Activated CD8-positive, alpha-beta memory T cell treated with anti-CD3 and anti-CD28 coated beads, Interleukin-2, amount 50 U/mL, for 24 hours (primary cell): ENCODE data around the gene ATG3.
"Not testable (repeated sequence)": the region's sequence is repeated elsewhere in the genome, so short reads cannot be mapped to it uniquely, and the experiment has no call there.

ENCODE experiments used
- DNase-seq: peaks from one replicate; pipeline ENCODE4 v3.0.0-alpha.2; 2020; ENCODE audit errors: extremely low read depth

Gene ATG3

DNA sequence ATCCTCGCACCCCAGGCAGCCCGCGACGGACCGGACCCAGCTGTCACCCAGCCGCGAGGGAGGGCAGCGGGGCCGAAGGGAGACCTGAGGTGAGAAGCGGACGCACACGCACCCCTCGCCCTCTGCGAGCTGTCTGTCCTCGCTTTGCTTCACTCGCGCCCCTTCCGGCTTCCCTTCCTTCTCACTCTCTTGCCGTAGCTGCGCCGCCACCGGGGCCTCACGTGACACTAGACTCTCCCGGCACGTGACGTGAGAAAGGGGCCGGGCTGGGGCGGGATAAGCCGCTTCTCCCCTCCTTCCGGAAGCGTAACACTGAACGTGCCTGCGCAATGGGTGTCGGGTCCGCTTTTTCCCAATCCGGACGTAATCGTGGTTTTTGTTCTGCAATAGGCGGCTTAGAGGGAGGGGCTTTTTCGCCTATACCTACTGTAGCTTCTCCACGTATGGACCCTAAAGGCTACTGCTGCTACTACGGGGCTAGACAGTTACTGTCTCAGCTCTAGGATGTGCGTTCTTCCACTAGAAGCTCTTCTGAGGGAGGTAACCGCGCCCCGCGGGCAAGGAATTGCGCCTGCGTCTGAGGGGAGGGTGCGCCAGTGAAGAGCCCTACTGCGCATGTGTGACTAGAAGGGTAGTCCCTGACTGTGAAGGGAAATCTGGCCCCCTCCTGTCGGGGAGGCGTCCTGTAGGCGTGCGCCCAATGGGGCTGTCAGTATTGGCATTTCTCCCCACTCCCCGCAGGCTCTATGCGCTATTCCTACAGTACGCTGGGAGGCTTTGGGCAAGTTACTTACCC is at the start of gene ATG3, which contains the start of gene SLC35A5:
TSS of gene ATG3 (minus strand) at position 229 of the 796 bp plus-strand sequence. CDS start 434 bp downstream, outside the sequence.
TSS of gene SLC35A5 (plus strand) at position 312 of the 796 bp plus-strand sequence. CDS start 1,359 bp downstream, outside the sequence.
- DNase-seq = peak; percentile 96

DNA sequence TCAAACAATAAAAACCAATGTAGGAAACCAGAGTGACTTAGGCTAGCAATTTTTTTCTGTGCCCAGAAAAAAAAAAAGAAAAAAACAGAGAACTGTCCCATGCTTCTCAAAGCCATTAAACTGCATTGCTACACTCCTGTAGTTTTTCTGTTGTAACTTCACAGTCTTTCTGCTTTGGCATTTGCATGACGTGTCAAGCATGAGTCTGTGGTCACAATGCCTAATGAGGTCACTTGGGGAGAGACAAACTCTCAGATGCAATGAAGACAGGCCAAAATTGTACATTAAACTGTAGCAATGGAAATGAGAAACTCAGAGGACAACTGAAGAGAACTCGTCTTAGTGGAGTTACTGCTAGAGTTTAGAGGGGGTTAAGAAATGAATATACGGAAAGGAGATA is 48.4 kb upstream of the ATG3 start:
- DNase-seq = no peak

DNA sequence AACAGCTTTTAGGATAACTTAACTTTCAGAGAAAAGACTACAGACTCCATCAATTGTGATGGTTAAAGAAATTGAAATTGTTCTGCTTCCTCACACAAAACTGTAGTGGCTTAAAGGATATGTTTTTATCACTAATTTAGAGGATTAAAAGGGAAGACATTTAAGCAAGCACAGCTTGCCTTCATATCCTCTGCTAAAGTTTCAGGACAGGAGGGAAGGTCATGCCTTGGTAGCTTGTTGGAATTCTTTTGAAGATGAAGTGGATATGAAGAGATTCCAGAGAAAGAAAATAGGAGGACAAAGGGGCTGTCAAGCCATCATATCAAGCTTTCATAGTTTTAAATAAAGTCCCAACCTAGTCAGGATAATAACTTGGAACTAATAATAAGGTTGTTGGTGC is 46.1 kb upstream of the ATG3 start:
- DNase-seq = no peak

DNA sequence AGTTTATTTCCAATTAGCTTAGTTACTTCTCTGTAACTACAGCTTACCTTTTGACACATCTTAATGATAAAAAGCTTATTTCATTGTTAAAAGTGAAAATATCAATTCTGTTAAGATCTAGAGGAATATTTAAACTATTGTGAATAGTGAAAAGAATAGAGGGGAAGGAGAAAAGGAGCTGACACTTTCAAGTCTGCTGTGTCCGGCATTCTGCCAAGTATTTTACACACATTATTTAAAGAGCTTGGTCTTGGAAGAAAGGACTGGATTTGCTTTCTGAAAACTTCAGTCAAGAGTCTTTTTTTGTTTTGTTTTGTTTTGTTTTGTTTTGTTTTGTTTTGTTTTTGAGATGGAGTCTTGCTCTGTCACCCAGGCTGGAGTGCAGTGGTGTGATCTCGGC is 44.3 kb upstream of the ATG3 start:
- no peak for DNase-seq

DNA sequence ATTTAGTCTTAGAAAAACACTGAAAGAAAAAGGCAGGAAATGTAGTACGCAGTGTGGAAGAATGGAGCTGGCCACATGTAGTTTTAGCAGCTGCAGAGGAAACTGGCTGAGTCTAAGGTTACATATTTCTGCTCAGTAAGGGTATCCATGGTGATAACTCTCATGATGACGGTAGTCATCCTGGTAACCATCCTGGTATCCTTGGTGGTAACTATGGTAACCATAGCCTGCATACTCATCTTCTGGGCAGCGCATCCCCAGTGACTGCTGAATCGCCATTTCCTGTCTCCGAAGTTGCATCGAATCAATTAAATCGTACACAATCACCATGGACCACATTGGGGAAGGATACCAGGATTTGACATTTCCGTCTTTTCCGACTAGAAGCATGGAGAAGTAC is 43.5 kb upstream of the ATG3 start:
- DNase-seq = no peak

DNA sequence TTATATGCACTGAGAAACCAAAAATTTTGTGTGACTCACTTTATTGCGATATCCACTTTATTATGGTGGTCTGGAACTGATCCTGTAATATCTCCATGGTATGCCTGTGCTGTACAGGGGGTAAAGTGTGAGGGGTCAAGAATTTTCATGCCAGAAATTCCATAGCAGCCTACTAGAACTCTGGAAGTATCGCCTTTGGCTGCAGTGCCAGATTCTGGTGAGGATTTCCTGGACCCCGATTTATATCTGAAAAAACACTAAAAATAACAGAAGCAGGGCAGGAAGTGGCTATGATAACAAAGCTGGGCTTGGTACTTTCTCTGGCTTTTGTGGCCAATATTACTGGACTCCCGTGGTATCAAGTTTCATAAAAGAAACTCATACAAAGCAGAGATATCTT is 42.8 kb upstream of the ATG3 start:
- no peak for DNase-seq

GRCh38 chr3:112602217-112602838 is 40.6 kb upstream of the ATG3 start:
- no peak for DNase-seq

DNA sequence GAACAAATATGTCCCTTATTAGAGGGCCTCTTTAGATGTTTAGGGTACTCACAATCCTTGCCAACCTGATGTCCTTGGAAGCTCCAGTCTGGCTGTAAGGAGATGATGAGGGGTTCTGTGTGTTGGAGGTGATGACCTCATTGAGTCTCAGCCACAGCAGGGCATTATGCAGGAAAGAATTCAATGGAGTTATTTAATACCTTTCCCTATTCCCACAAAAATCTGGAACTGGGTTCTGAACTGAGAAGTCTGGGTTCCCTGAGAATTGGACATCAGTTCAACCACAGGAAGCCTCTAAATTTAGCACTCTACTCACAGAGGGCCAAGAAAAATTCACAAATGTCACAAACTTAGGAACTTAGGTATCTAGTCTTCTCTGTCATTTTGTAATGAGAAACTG is 37.0 kb upstream of the ATG3 start:
- DNase-seq = no peak

GRCh38 chr3:112597945-112598344 is 36.2 kb upstream of the ATG3 start:
- no peak for DNase-seq

- no peak for DNase-seq
Observed at GRCh38 chr3:112594856-112595255, 33.1 kb upstream of the ATG3 start.

DNA sequence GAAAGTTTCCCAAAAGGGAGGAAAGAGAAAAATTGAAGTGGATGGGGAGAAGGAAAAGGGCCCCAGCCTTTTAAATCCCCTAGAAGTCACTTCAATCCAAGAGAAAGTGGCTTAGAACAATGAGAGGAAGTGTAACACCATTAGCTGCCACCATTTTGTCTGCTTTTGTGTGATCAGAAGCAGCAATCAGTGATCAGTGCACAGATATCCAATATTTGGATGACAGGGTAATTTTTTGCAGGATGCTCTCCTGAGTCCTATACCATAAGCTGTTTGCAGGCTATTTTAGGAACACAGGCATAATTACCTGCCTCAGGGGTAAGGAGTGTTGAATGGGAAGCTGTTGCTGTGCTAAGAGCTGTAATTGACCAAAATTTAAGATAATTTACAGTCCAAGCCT is 31.5 kb upstream of the ATG3 start:
- DNase-seq = no peak

- DNase-seq = no peak
Observed at GRCh38 chr3:112587336-112587735, 25.6 kb upstream of the ATG3 start.

DNA sequence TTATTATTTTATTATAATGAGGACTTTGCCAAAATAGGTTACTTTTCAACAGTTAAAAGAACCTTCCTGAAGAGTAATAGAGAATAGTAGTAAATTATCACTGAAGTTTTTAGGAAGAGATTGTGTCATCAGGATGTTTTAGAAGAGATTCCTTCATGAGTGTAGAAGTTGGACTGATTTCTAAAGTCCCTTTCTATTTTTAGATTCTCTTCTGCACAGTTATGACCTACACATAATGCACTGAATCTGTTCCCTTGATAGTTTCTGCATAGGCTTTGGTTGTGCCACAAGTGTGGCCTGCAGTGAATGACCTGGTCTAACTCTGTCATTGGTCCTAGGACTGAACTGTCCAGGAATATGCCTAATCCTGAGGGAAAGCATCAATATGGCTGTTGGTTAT is 24.0 kb upstream of the ATG3 start:
- no peak for DNase-seq

DNA sequence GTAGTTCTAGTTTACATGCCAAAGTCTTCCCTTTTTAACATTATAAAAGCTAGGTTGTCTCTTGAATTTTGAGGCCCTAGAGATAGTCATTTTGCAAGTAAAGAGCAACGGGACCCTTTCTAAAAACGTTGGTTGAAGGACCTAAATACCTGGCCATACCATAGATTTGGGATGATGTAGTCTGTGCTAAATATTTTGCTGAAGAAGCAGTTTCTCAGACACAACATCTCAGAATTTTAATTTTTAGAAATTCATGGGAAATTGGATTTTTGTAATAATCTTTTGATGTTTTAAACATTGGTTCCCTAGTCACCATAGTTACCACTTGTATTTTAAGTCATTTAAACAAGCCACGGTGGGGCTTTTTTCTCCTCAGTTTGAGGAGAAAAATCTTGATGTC is 21.3 kb upstream of the ATG3 start:
- no peak for DNase-seq

GRCh38 chr3:112582244-112582874 is 20.6 kb upstream of the ATG3 start:
- DNase-seq = no peak

DNA sequence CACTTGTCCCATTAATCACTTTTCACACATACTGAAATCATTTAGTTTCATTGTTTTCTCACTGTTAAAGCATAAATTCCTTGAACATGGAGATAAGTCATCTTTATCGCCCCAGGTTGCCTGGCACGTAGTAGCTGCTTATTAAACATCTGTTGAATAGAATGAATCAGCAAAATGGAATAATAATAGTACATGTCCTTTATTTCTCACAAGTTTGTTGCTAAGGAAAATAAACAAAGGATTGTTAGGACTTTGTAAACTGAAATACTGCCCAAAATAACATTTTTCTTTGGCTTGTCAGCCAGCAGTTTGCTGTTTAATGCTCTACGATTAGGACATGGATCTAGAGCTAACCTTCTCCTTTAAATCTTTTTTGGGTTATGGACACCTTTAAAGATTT is 17.9 kb upstream of the ATG3 start:
- DNase-seq = no peak

DNA sequence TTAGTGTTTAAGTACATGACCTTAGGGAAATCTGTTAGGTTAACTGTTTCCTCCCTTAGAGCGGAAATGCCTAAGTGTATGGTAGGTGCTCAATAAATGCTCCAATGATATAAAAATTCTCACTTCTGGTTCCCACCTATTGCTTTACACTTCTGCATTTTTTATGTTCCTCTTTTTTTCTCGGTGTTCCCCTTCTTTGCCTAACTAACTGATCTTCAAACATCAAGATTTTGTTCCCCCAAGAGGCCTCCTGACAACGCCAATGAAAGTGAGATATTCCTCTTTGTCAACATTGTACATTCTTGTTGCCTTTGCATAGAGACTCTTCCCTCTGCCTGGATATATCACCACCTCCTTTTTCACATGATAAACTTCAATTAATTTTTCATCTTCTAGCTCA is 17.5 kb upstream of the ATG3 start:
- no peak for DNase-seq

DNA sequence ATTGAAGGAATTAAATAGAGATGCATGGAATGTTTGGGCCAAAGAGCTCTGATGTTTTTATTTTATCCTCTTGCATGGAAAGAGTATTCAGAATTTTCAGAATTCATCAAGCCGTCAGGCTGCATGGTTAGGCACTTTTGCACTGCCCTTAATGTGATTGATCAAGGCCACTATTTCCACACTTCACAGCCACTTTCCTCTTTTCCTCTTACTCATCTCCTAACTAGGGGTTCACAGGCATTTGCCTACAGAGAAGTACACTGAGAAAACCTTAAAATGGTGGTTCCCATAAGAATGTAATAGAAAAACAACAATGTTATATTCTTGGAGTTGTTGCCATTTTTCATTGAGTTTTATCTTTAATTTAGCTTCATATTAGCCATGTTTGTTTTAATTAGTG is 10.9 kb upstream of the ATG3 start:
- DNase-seq = no peak

- no peak for DNase-seq
Observed at GRCh38 chr3:112569265-112569664, 7.5 kb upstream of the ATG3 start.

GRCh38 chr3:112568642-112569041 is 6.9 kb upstream of the ATG3 start:
- no peak for DNase-seq

DNA sequence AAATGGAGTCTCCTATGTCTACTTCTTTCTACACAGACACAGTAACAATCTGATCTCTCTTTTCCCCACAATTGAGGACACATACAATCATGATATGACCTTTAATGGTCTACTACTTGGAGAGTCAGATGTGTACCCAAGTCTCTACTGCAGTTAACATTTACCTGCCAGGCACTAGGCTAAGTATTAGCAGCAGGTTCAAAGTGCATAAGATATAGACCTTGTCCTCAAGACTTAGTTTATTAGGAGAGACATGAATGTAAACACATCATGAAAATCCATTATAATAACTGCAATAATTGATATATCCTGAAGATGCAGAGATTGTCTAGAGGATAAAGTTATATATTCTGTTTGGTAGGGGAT is 3.2 kb upstream of the ATG3 start:
- DNase-seq = no peak

- DNase-seq = not testable (repeated sequence)
Observed at GRCh38 chr3:112564247-112564939, 2.6 kb upstream of the ATG3 start.

GRCh38 chr3:112561484-112561733 is 353 bp downstream of the ATG3 start:
- DNase-seq = peak; percentile 56
